ENCODE measurements around the gene KLRC4.

DNA sequence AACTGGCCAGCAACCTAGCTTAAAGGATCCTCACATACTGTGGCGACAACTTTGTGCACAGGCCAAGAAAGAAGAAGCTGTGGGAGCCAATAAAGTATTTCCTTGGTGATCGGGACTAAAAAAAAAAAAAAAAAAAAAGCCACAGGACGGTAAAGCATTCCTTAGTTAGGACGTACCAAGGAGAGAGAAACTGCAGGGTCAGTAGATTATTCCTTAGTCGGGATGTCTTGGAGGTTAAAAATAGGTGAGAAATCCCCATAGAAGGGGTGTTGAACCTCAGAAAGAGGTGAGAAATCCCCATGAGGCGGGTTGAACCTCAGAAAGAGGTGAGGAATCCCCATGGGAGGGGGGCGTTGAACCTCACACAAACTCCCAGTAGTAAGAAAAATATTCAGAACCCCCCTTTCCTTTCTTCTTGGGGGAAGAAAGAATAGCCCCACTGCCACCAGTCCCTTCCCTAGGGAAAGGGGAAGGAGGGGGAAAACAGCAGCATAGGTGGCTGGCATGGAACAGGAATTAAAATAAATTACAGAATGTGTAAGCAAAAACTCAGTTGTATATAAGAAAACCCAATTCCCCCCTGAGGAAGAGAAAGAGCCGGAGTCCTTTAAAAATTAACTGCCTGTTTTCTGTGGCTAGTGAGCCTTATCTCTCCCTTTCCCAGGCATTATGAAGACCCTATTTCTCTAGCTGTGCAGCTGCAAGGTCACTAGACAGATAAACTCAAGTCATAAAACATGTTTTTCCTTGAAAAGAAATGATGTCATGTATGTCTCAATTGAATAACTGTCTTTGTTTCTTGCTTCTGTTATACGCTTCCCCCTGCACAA, 46.5 kb downstream of the KLRC4 start:
- TF ChIP-seq SP1 (IDR thresholded peaks at IDR 0.05) (no peak), RXRA (IDR thresholded peaks at IDR 0.05) (no peak), FOXA1 (IDR thresholded peaks at IDR 0.05) (no peak), NR2F2 (IDR thresholded peaks at IDR 0.05) (no peak), RAD21 (IDR thresholded peaks at IDR 0.05) (no peak), TAF1 (conservative IDR thresholded peaks at IDR 0.05) (no peak), YY1 (IDR thresholded peaks at IDR 0.05) (no peak), GABPA (IDR thresholded peaks at IDR 0.05 in 1 of 2, conservative IDR thresholded peaks at IDR 0.05 in 1 of 2) (no peak)
- TF ChIP-seq, protein P1, sequence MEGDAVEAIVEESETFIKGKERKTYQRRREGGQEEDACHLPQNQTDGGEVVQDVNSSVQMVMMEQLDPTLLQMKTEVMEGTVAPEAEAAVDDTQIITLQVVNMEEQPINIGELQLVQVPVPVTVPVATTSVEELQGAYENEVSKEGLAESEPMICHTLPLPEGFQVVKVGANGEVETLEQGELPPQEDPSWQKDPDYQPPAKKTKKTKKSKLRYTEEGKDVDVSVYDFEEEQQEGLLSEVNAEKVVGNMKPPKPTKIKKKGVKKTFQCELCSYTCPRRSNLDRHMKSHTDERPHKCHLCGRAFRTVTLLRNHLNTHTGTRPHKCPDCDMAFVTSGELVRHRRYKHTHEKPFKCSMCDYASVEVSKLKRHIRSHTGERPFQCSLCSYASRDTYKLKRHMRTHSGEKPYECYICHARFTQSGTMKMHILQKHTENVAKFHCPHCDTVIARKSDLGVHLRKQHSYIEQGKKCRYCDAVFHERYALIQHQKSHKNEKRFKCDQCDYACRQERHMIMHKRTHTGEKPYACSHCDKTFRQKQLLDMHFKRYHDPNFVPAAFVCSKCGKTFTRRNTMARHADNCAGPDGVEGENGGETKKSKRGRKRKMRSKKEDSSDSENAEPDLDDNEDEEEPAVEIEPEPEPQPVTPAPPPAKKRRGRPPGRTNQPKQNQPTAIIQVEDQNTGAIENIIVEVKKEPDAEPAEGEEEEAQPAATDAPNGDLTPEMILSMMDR (IDR thresholded peaks at IDR 0.05; ENCODE audit: low read depth, low read length, missing input control), result no peak
- TF ChIP-seq, protein P2, sequence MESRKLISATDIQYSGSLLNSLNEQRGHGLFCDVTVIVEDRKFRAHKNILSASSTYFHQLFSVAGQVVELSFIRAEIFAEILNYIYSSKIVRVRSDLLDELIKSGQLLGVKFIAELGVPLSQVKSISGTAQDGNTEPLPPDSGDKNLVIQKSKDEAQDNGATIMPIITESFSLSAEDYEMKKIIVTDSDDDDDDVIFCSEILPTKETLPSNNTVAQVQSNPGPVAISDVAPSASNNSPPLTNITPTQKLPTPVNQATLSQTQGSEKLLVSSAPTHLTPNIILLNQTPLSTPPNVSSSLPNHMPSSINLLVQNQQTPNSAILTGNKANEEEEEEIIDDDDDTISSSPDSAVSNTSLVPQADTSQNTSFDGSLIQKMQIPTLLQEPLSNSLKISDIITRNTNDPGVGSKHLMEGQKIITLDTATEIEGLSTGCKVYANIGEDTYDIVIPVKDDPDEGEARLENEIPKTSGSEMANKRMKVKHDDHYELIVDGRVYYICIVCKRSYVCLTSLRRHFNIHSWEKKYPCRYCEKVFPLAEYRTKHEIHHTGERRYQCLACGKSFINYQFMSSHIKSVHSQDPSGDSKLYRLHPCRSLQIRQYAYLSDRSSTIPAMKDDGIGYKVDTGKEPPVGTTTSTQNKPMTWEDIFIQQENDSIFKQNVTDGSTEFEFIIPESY (IDR thresholded peaks at IDR 0.05), result no peak
- TF ChIP-seq, protein P3, sequence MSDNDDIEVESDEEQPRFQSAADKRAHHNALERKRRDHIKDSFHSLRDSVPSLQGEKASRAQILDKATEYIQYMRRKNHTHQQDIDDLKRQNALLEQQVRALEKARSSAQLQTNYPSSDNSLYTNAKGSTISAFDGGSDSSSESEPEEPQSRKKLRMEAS (IDR thresholded peaks at IDR 0.05), result no peak
- TF ChIP-seq, protein P4, sequence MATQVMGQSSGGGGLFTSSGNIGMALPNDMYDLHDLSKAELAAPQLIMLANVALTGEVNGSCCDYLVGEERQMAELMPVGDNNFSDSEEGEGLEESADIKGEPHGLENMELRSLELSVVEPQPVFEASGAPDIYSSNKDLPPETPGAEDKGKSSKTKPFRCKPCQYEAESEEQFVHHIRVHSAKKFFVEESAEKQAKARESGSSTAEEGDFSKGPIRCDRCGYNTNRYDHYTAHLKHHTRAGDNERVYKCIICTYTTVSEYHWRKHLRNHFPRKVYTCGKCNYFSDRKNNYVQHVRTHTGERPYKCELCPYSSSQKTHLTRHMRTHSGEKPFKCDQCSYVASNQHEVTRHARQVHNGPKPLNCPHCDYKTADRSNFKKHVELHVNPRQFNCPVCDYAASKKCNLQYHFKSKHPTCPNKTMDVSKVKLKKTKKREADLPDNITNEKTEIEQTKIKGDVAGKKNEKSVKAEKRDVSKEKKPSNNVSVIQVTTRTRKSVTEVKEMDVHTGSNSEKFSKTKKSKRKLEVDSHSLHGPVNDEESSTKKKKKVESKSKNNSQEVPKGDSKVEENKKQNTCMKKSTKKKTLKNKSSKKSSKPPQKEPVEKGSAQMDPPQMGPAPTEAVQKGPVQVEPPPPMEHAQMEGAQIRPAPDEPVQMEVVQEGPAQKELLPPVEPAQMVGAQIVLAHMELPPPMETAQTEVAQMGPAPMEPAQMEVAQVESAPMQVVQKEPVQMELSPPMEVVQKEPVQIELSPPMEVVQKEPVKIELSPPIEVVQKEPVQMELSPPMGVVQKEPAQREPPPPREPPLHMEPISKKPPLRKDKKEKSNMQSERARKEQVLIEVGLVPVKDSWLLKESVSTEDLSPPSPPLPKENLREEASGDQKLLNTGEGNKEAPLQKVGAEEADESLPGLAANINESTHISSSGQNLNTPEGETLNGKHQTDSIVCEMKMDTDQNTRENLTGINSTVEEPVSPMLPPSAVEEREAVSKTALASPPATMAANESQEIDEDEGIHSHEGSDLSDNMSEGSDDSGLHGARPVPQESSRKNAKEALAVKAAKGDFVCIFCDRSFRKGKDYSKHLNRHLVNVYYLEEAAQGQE (IDR thresholded peaks at IDR 0.05), result no peak
- TF ChIP-seq, protein P5, sequence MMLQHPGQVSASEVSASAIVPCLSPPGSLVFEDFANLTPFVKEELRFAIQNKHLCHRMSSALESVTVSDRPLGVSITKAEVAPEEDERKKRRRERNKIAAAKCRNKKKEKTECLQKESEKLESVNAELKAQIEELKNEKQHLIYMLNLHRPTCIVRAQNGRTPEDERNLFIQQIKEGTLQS (IDR thresholded peaks at IDR 0.05), result no peak

Measured in liver (tissue), 3 donors.